Spleen (tissue), 11 donors: ENCODE measurements around the gene NRCAM. TPM values are rescaled to one million over a fixed set of nuclear protein-coding genes. Genes with fewer than 3 reads are reported as not detected.

Experiments used
- DNase-seq: peaks from one replicate; pipeline ENCODE4 v3.0.0-alpha.2; 2020
- H3K27ac ChIP-seq, 8 donors: fragments of 200-600 bp; sonication (generic) in 7 of 8; 1 replicate in 4 of 8; 2 replicates in 4 of 8; pipeline versions ENCODE4 v1.5.0 to v1.8.0; 2016 to 2021; ENCODE audit warnings: inconsistent platforms in 4 of 8, mild to moderate bottlenecking in 4 of 8, moderate library complexity in 1 of 8
- H3K27me3 ChIP-seq, 7 donors: fragments of 200-600 bp; sonication (generic) in 6 of 7; replicated peaks in 1 of 7; 1 replicate in 4 of 7; 2 replicates in 3 of 7; pipeline versions ENCODE4 v1.5.0 to v1.8.0; 2016 to 2021; ENCODE audit warnings: inconsistent platforms in 3 of 7, mild to moderate bottlenecking in 1 of 7
- H3K36me3 ChIP-seq, 6 donors: fragments of 200-600 bp; sonication (generic) in 5 of 6; 1 replicate in 4 of 6; 2 replicates in 2 of 6; pipeline versions ENCODE4 v1.5.0 to v1.8.0; 2016 to 2021; ENCODE audit warnings: inconsistent platforms in 2 of 6
- H3K4me1 ChIP-seq, 6 donors: fragments of 200-600 bp; sonication (generic) in 5 of 6; 1 replicate in 3 of 6; 2 replicates in 3 of 6; pipeline versions ENCODE4 v1.5.0 to v1.8.0; 2016 to 2021; ENCODE audit warnings: inconsistent platforms in 3 of 6
- H3K4me3 ChIP-seq, 8 donors: fragments of 200-600 bp; sonication (generic) in 7 of 8; 1 replicate in 4 of 8; 2 replicates in 4 of 8; pipeline versions ENCODE4 v1.5.0 to v1.8.0; 2016 to 2021; ENCODE audit warnings: inconsistent platforms in 4 of 8, mild to moderate bottlenecking in 4 of 8, moderate library complexity in 2 of 8
- H3K9me3 ChIP-seq, 8 donors: fragments of 200-600 bp; sonication (generic) in 7 of 8; 1 replicate in 4 of 8; 2 replicates in 4 of 8; pipeline versions ENCODE4 v1.5.0 to v1.8.0; 2016 to 2021; ENCODE audit warnings: inconsistent platforms in 4 of 8
- POLR2A ChIP-seq, 3 donors: fragments of 450-650 bp; IDR thresholded peaks; one replicate each; pipeline ENCODE4 v1.5.1; 2017; ENCODE audit warnings: antibody characterized with exemption in 3 of 3, mild to moderate bottlenecking in 1 of 3
- POLR2AphosphoS5 ChIP-seq, 3 donors: sonication (generic); formaldehyde crosslinking; IDR thresholded peaks; one replicate each; pipeline ENCODE4 v1.5.1; 2017; ENCODE audit warnings: antibody characterized with exemption in 3 of 3
- WGBS, 5 donors: extraction: QIAGEN DNeasy Blood & Tissue Kit in 3 of 5; methylation state at CpG; one replicate each; pipeline versions ENCODE4 v1.1.5 to v1.1.7; 2013 to 2018; 5-methylcytosine and 5-hydroxymethylcytosine counted together
- intact Hi-C: fragments of 100-400 bp; cut with DNase I; formaldehyde crosslinking; loops from one replicate; pipeline ENCODE4 v1.15.0; 2023; ENCODE audit warnings: low total_unique reads
- polyA plus RNA-seq, 3 donors: library from polyadenylated mRNA; stranded (reverse); fragments of 200-250 nt; gene quantifications; one replicate each; pipeline ENCODE4 v1.2.1, GENCODE V29; 2013
- total RNA-seq, 7 donors: library from RNA; depleted of rRNA in 3 of 7; stranded (reverse); fragments of >200 nt in 3 of 7; fragmentation: NEBNext Ultra II Directional in 4 of 7; extraction: Animal tissue kit (Norgen Biotek cat#: 25700) in 4 of 7; gene quantifications; one replicate each; pipeline versions ENCODE4 v1.1.0 to v1.2.1, GENCODE V29; 2016 to 2021
- TF ChIP-seq, protein P1 (sequence below), 11 experiments: fragments of 200-600 bp in 7 of 11; fragments of 450-650 bp in 4 of 11; sonication (generic) in 4 of 11; IDR thresholded peaks in 8 of 11; conservative IDR thresholded peaks in 3 of 11; 1 replicate in 7 of 11; 2 replicates in 4 of 11; pipeline versions ENCODE4 v1.4.0 to v1.8.0; 2016 to 2021; ENCODE audit warnings: antibody characterized with exemption in 11 of 11, inconsistent platforms in 4 of 11, mild to moderate bottlenecking in 1 of 11
- donor health status: healthy with polysubstance abuse.
- donor health status: DM: no; HTN: no; CAD: no; lungs with moderate emphysema.
- donor health status: DM: no; HTN: no; CAD: no.
- donor health status: Bipolar disorder and iron deficiency.
- donor health status: healthy.
- donor health status: DM: no; HTN: no; CAD: no.
- donor health status: DM: yes; HTN: yes; CAD: no.

The NRCAM gene
- total and polyA plus RNA-seq, 10 donors = 4.1 to 88.5 (median 15.0) TPM

DNA sequence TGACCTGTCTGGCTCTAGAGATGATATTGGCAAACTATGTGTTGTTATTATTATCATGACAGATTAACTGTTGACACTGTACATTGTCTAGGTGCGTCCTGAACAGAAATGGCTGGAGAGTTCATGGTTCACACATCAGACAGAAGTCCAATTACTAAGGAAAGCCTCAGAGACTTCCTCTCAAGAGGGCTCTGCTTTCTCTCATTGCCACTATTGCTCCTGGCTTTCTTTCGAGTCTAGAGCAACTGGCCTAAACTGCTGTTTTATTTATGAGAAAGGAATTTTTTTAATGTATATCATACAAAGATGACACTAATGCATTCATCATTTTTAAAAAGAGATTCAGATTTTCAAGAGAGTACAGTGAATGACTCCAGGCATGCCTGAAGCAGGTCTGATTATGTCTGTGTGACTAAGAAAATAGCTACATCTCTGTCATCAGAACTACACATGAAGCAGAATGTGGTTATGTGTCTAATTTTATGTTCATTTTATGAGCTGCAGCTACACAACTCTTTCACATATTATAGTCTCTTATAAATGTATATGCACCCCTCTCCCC lies 30.4 kb downstream of the NRCAM start:
- H3K9me3 ChIP-seq = no peaks in the 10 kb centered on the region
- H3K4me1 ChIP-seq = no peaks in the 10 kb centered on the region
- TF ChIP-seq, protein P1, sequence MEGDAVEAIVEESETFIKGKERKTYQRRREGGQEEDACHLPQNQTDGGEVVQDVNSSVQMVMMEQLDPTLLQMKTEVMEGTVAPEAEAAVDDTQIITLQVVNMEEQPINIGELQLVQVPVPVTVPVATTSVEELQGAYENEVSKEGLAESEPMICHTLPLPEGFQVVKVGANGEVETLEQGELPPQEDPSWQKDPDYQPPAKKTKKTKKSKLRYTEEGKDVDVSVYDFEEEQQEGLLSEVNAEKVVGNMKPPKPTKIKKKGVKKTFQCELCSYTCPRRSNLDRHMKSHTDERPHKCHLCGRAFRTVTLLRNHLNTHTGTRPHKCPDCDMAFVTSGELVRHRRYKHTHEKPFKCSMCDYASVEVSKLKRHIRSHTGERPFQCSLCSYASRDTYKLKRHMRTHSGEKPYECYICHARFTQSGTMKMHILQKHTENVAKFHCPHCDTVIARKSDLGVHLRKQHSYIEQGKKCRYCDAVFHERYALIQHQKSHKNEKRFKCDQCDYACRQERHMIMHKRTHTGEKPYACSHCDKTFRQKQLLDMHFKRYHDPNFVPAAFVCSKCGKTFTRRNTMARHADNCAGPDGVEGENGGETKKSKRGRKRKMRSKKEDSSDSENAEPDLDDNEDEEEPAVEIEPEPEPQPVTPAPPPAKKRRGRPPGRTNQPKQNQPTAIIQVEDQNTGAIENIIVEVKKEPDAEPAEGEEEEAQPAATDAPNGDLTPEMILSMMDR (IDR thresholded peaks at IDR 0.05 in 8 of 11, conservative IDR thresholded peaks at IDR 0.05 in 3 of 11) = no peak
- TF ChIP-seq POLR2AphosphoS5 (IDR thresholded peaks at IDR 0.05) (no peak), POLR2A (IDR thresholded peaks at IDR 0.05) (no peak)
- 65 to 87% (median 73%) methylated on average over 2 of the region's 2 CpGs for WGBS, 5 donors
- no peaks in the 10 kb centered on the region for H3K36me3 ChIP-seq
- peaks cover 0 to 22% (median 0%) of the 10 kb centered on the region in 7 donors for H3K27me3 ChIP-seq
- no peak overlapping the region for H3K4me3 ChIP-seq
- intact Hi-C loops = no loop called here
- no peak overlapping the region for H3K27ac ChIP-seq
- no peak for DNase-seq

DNA sequence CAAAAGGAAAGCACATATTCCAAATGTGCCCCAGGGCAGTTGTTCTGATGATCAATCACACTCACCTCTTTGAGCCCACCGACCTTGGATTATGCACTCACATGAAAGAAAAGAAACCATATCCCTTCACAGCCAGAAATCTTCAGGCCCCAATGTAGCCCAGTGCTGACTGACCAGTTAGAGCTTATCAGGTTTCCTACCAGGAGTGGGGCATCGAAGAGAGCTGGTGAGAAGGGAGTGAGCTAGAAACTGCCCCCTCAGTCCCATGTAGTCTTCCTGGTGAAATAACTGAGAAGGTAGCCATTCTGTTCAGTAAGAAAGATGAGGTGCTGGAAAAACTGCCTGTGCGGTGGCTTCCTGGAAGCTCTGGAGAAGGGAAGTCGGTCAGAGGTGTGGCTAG lies 32.2 kb downstream of the NRCAM start:
- Histone ChIP-seq H3K27me3 (peaks cover 0 to 30% (median 0%) of the 10 kb centered on the region in 7 donors), H3K36me3 (no peaks in the 10 kb centered on the region), H3K4me1 (peaks cover 0 to 4% (median 0%) of the 10 kb centered on the region in 6 donors), H3K9me3 (no peaks in the 10 kb centered on the region), H3K4me3 (no peak overlapping the region), H3K27ac (no peak overlapping the region)
- no peak for DNase-seq
- TF ChIP-seq POLR2A (IDR thresholded peaks at IDR 0.05) = no peak
- TF ChIP-seq, protein P1 (IDR thresholded peaks at IDR 0.05 in 8 of 11, conservative IDR thresholded peaks at IDR 0.05 in 3 of 11) = no peak
- 75 to 83% (median 76%) methylated on average over 4 of the region's 4 CpGs for WGBS, 5 donors
- intact Hi-C loops = no loop called here

DNA sequence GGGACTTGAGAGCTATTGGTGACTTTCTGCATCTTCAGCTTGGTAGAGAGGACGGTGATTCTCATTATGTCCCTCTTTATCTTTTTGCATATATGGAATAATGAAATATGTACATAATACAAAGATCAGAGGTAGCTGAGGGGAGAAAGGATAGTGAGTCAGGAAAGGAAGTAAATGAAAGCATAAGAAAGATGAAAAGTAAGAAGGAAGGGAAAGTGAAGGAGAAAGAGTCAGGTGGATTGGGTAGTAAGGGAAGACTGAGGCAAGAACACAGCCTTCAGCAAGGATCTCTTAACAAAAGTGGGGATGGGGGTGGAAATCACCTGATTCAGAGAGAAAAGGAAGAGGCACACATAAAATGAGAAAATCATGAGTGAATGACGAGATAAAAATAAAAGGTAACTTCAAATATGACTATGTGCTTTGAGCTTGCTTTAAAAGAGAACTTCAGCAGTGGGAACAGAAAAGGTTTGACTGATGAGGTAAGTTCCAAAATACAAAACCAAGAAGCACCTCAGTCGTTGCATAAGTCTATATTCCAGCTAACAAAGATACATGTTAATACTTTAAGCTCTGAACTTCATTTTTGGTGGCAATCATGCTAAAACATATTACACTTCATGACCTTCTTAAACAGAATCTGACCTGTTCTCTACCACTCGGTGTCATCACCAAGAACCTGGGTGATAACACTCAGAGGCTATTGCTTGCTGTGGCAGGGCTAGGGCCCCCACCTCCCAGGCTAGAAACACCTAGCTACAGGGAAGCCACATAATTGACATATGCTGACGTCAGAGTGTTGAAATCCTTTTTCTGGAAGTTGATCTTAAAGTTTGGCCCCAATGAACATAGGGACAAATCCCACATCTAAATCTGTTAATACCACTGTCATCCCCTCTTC lies 32.9 kb downstream of the NRCAM start:
- Histone ChIP-seq H3K27ac (no peak overlapping the region), H3K9me3 (no peaks in the 10 kb centered on the region), H3K4me3 (no peak overlapping the region), H3K27me3 (peaks cover 0 to 32% (median 0%) of the 10 kb centered on the region in 7 donors), H3K4me1 (peaks cover 0 to 4% (median 0%) of the 10 kb centered on the region in 6 donors), H3K36me3 (no peaks in the 10 kb centered on the region)
- no peak for DNase-seq
- intact Hi-C loops = no loop called here
- TF ChIP-seq POLR2A (IDR thresholded peaks at IDR 0.05) = no peak
- TF ChIP-seq POLR2AphosphoS5 (IDR thresholded peaks at IDR 0.05) = no peak
- TF ChIP-seq, protein P1 (IDR thresholded peaks at IDR 0.05 in 8 of 11, conservative IDR thresholded peaks at IDR 0.05 in 3 of 11) = no peak
- 68 to 78% (median 71%) methylated on average over 5 of the region's 5 CpGs for WGBS, 5 donors

DNA sequence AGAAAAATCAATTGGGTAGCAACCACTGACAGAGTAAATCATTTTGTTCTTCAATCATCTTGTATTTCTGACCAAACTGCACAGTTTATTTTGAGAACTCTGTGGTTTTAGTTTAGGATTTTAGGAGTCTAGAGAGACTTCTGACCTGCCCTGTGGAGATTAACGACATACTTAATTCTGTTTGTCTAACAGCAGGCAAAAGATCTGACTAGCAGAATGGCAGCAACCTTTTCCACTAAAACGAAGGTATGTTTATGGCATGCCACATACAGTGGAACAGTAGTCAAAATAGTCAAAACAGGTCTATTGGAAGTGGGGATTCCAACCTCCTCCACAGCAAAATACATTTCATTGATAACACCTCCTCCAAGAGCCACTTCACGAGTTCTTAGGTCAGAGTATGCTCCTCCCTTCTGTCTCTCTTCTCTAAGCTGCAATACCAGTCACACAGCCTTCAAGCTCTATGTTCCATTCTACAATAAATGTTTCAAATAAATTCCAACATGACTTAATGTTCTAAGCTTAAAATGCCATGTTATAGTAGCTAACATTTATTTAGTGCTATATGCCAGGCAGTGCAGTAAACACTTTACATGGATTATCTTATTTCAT lies 34.4 kb downstream of the NRCAM start:
- no peak overlapping the region for H3K4me3 ChIP-seq
- TF ChIP-seq, protein P1 (IDR thresholded peaks at IDR 0.05 in 8 of 11, conservative IDR thresholded peaks at IDR 0.05 in 3 of 11) = no peak
- TF ChIP-seq POLR2A (IDR thresholded peaks at IDR 0.05) = no peak
- TF ChIP-seq POLR2AphosphoS5 (IDR thresholded peaks at IDR 0.05) = no peak
- H3K36me3 ChIP-seq = no peaks in the 10 kb centered on the region
- H3K27me3 ChIP-seq = peaks cover 0 to 38% (median 0%) of the 10 kb centered on the region in 7 donors
- H3K9me3 ChIP-seq = no peaks in the 10 kb centered on the region
- no peak for DNase-seq
- no peak overlapping the region for H3K27ac ChIP-seq
- 27 to 39% (median 31%) methylated on average over 3 of the region's 3 CpGs for WGBS, 5 donors
- H3K4me1 ChIP-seq = peaks cover 0 to 6% (median 2%) of the 10 kb centered on the region in 6 donors
- intact Hi-C loops = no loop called here
